ENCODE data around the gene PTGR1. TPM values are rescaled to one million over a fixed set of nuclear protein-coding genes. Genes with fewer than 3 reads are reported as not detected.
A peak's percentile ranks its signal among the peaks of the same experiment; 100 is the strongest.

Gene PTGR1
- total RNA-seq, 5 donors from 2014 or later (not counting 1 experiment from before 2014, with no cell fraction given): 0.30 to 1.9 (median 0.38) TPM; not detected in 2

- Mint-ChIP-seq H3K4me3 (peak overlapping the region; percentile 80 to 96 (median 94)), H3K27me3 (no peaks in the 10 kb centered on the region), H3K4me1 (peaks cover 44 to 49% (median 47%) of the 10 kb centered on the region in 3 donors)
Measured at GRCh38 chr9:111630964-111631213, 31.4 kb upstream of the PTGR1 start.

GRCh38 chr9:111630182-111630963 is 30.9 kb upstream of the PTGR1 start:
- DNase-seq: peak in 1 of 35 experiments; percentile 3
- Histone ChIP-seq H3K27me3 (replicated peaks in 1 of 2; ENCODE audit: control insufficient read depth in 2 of 2, extremely low read depth in 1 of 2, insufficient read depth in 2 of 2, low read length in 1 of 2) (no peaks in the 10 kb centered on the region), H3K4me3 (ENCODE audit: control insufficient read depth in 1 of 2, extremely low read depth in 1 of 2, low read length in 1 of 2) (peak overlapping the region; percentile 60 to 93), H3K36me3 (ENCODE audit: control insufficient read depth in 2 of 2, extremely low read depth in 1 of 2, insufficient read depth in 1 of 2, low read length in 1 of 2) (no peaks in the 10 kb centered on the region), H3K27ac (ENCODE audit: low read length) (peak overlapping the region; percentile 18), H3K4me1 (ENCODE audit: control insufficient read depth in 1 of 2, extremely low read depth in 1 of 2, insufficient read depth in 2 of 2, low read length in 2 of 2) (peaks cover 16 to 19% of the 10 kb centered on the region in 2 experiments), H3K9me3 (no peaks in the 10 kb centered on the region)
- H3K27me3 Mint-ChIP-seq: no peaks in the 10 kb centered on the region
- H3K4me1 Mint-ChIP-seq: peaks cover 40 to 44% (median 44%) of the 10 kb centered on the region in 3 donors
- peak; percentile 46 to 53 (median 50) for ATAC-seq (replicated peaks in 1 of 4)
- H3K4me3 Mint-ChIP-seq: peak overlapping the region; percentile 80 to 96 (median 94)
- 6% methylated on average over 9 of the region's 17 CpGs for WGBS (ENCODE audit: insufficient coverage)
- no peaks in the 10 kb centered on the region for H3K9me3 Mint-ChIP-seq
- H3K36me3 Mint-ChIP-seq: peaks cover 5% of the 10 kb centered on the region
- ChIA-PET CTCF (interaction anchor here in 1 of 2 donors (1.0 to 1.1 kb wide), 2 partner anchors 36 to 445 kb away, joined by 4 read pairs; no protein-coding TSS in a partner anchor), POLR2A (interaction anchor here in 1 of 2 donors (0.5 to 0.6 kb wide), 2 partner anchors 147 to 1115 kb away, joined by 3 to 5 read pairs; partner anchors contain the start of gene ECPAS)
- peak overlapping the region; percentile 88 to 91 for H3K27ac Mint-ChIP-seq

More at GRCh38 chr9:111630964-111631213, 31.4 kb upstream of the PTGR1 start:
- no peaks in the 10 kb centered on the region for H3K9me3 Mint-ChIP-seq
- H3K9me3 ChIP-seq: no peaks in the 10 kb centered on the region
- H3K36me3 ChIP-seq (ENCODE audit: control insufficient read depth in 2 of 2, extremely low read depth in 1 of 2, insufficient read depth in 1 of 2, low read length in 1 of 2): no peaks in the 10 kb centered on the region
- ATAC-seq (replicated peaks in 1 of 4): no peak
- no peaks in the 10 kb centered on the region for H3K27me3 ChIP-seq (replicated peaks in 1 of 2; ENCODE audit: control insufficient read depth in 2 of 2, extremely low read depth in 1 of 2, insufficient read depth in 2 of 2, low read length in 1 of 2)
- peaks cover 5% of the 10 kb centered on the region for H3K36me3 Mint-ChIP-seq
- peak overlapping the region; percentile 88 to 91 for H3K27ac Mint-ChIP-seq
- WGBS (ENCODE audit: insufficient coverage): 0% methylated on average over 12 of the region's 14 CpGs
- no peak for DNase-seq
- CTCF ChIA-PET: interaction anchor here in 1 of 2 donors (0.7 to 1.1 kb wide), 3 partner anchors 36 to 1594 kb away, joined by 3 to 4 read pairs (median 4); no protein-coding TSS in a partner anchor
- H3K4me3 ChIP-seq (ENCODE audit: control insufficient read depth in 1 of 2, extremely low read depth in 1 of 2, low read length in 1 of 2): peak overlapping the region; percentile 60 to 93
- peaks cover 16 to 19% of the 10 kb centered on the region in 2 experiments for H3K4me1 ChIP-seq (ENCODE audit: control insufficient read depth in 1 of 2, extremely low read depth in 1 of 2, insufficient read depth in 2 of 2, low read length in 2 of 2)
- H3K27ac ChIP-seq (ENCODE audit: low read length): peak overlapping the region; percentile 18
- POLR2A ChIA-PET: interaction anchor here in 1 of 2 donors (0.5 to 1.0 kb wide), 3 partner anchors 35 to 284 kb away, joined by 3 to 4 read pairs (median 3); partner anchors contain the start of gene ECPAS

- DNase-seq (no peak), ATAC-seq (replicated peaks in 1 of 4) (no peak)
- Mint-ChIP-seq H3K27ac (no peak overlapping the region), H3K9me3 (no peaks in the 10 kb centered on the region), H3K4me3 (no peak overlapping the region), H3K4me1 (peaks cover 22 to 25% (median 25%) of the 10 kb centered on the region in 3 donors), H3K36me3 (peaks cover 2% of the 10 kb centered on the region), H3K27me3 (no peaks in the 10 kb centered on the region)
- CTCF ChIA-PET: no interaction called here
- H3K36me3 ChIP-seq (ENCODE audit: control insufficient read depth in 2 of 2, extremely low read depth in 1 of 2, insufficient read depth in 1 of 2, low read length in 1 of 2): no peaks in the 10 kb centered on the region
- H3K9me3 ChIP-seq: no peaks in the 10 kb centered on the region
- H3K27me3 ChIP-seq (replicated peaks in 1 of 2; ENCODE audit: control insufficient read depth in 2 of 2, extremely low read depth in 1 of 2, insufficient read depth in 2 of 2, low read length in 1 of 2): no peaks in the 10 kb centered on the region
- H3K4me3 ChIP-seq (ENCODE audit: control insufficient read depth in 1 of 2, extremely low read depth in 1 of 2, low read length in 1 of 2): no peak overlapping the region
- POLR2A ChIA-PET: interaction anchor here in 1 of 2 donors (0.7 kb wide), 1 partner anchor 1591 kb away, joined by 3 read pairs; no protein-coding TSS in a partner anchor
- 92% methylated on average over 4 of the region's 7 CpGs for WGBS (ENCODE audit: insufficient coverage)
- peaks cover 16 to 19% of the 10 kb centered on the region in 2 experiments for H3K4me1 ChIP-seq (ENCODE audit: control insufficient read depth in 1 of 2, extremely low read depth in 1 of 2, insufficient read depth in 2 of 2, low read length in 2 of 2)
- H3K27ac ChIP-seq (ENCODE audit: low read length): no peak overlapping the region
Measured at GRCh38 chr9:111628411-111628810, 29.0 kb upstream of the PTGR1 start.

GRCh38 chr9:111627260-111627963 is 28.0 kb upstream of the PTGR1 start:
- H3K4me1 Mint-ChIP-seq: peaks cover 12 to 15% (median 15%) of the 10 kb centered on the region in 3 donors
- Histone ChIP-seq H3K4me3 (ENCODE audit: control insufficient read depth in 1 of 2, extremely low read depth in 1 of 2, low read length in 1 of 2) (no peak overlapping the region), H3K36me3 (ENCODE audit: control insufficient read depth in 2 of 2, extremely low read depth in 1 of 2, insufficient read depth in 1 of 2, low read length in 1 of 2) (no peaks in the 10 kb centered on the region), H3K27me3 (replicated peaks in 1 of 2; ENCODE audit: control insufficient read depth in 2 of 2, extremely low read depth in 1 of 2, insufficient read depth in 2 of 2, low read length in 1 of 2) (peaks cover 0 to 1% of the 10 kb centered on the region in 2 experiments), H3K9me3 (no peaks in the 10 kb centered on the region), H3K4me1 (ENCODE audit: control insufficient read depth in 1 of 2, extremely low read depth in 1 of 2, insufficient read depth in 2 of 2, low read length in 2 of 2) (peaks cover 14 to 15% of the 10 kb centered on the region in 2 experiments), H3K27ac (ENCODE audit: low read length) (no peak overlapping the region)
- ChIA-PET POLR2A (interaction anchor here in 1 of 2 donors (0.7 kb wide), 1 partner anchor 1592 kb away, joined by 3 read pairs; no protein-coding TSS in a partner anchor), CTCF (no interaction called here)
- no peaks in the 10 kb centered on the region for H3K36me3 Mint-ChIP-seq
- peaks cover 4 to 6% of the 10 kb centered on the region in 2 donors for H3K27me3 Mint-ChIP-seq
- no peak overlapping the region for H3K27ac Mint-ChIP-seq
- ATAC-seq (replicated peaks in 1 of 4) (no peak), DNase-seq (no peak)
- H3K9me3 Mint-ChIP-seq: no peaks in the 10 kb centered on the region
- no peak overlapping the region for H3K4me3 Mint-ChIP-seq
- no CpG with 5 or more reads among the region's 7 CpGs for WGBS (ENCODE audit: insufficient coverage)

- no peak overlapping the region for H3K27ac ChIP-seq (ENCODE audit: low read length)
- peaks cover 12% of the 10 kb centered on the region in 2 donors for H3K27me3 Mint-ChIP-seq
- H3K4me3 ChIP-seq (ENCODE audit: control insufficient read depth in 1 of 2, extremely low read depth in 1 of 2, low read length in 1 of 2): no peak overlapping the region
- no peaks in the 10 kb centered on the region for H3K9me3 ChIP-seq
- H3K4me1 ChIP-seq (ENCODE audit: control insufficient read depth in 1 of 2, extremely low read depth in 1 of 2, insufficient read depth in 2 of 2, low read length in 2 of 2): no peaks in the 10 kb centered on the region
- H3K36me3 Mint-ChIP-seq: no peaks in the 10 kb centered on the region
- no peaks in the 10 kb centered on the region for H3K9me3 Mint-ChIP-seq
- POLR2A ChIA-PET: no interaction called here
- no peak overlapping the region for H3K4me3 Mint-ChIP-seq
- H3K27ac Mint-ChIP-seq: no peak overlapping the region
- ATAC-seq (replicated peaks in 1 of 4) (no peak), DNase-seq (no peak)
- no peaks in the 10 kb centered on the region for H3K36me3 ChIP-seq (ENCODE audit: control insufficient read depth in 2 of 2, extremely low read depth in 1 of 2, insufficient read depth in 1 of 2, low read length in 1 of 2)
- CTCF ChIA-PET: no interaction called here
- WGBS (ENCODE audit: insufficient coverage): 83% methylated on average over 1 of the region's 3 CpGs
- peaks cover 0 to 5% of the 10 kb centered on the region in 2 experiments for H3K27me3 ChIP-seq (replicated peaks in 1 of 2; ENCODE audit: control insufficient read depth in 2 of 2, extremely low read depth in 1 of 2, insufficient read depth in 2 of 2, low read length in 1 of 2)
- H3K4me1 Mint-ChIP-seq: no peaks in the 10 kb centered on the region
Measured at GRCh38 chr9:111622626-111623025, 23.2 kb upstream of the PTGR1 start.

- POLR2A ChIA-PET: interaction anchor here in 1 of 2 donors (1.1 kb wide), 1 partner anchor 9 kb away, joined by 3 read pairs; the partner anchor contains the start of gene DNAJC25
- no peak overlapping the region for H3K27ac ChIP-seq (ENCODE audit: low read length)
- no peaks in the 10 kb centered on the region for H3K9me3 ChIP-seq
- Mint-ChIP-seq H3K27me3 (peaks cover 12% of the 10 kb centered on the region in 2 donors), H3K4me3 (no peak overlapping the region), H3K4me1 (no peaks in the 10 kb centered on the region), H3K9me3 (no peaks in the 10 kb centered on the region), H3K36me3 (no peaks in the 10 kb centered on the region), H3K27ac (no peak overlapping the region)
- CTCF ChIA-PET: interaction anchor here (0.6 to 1.2 kb wide), 7 partner anchors 17 to 758 kb away, joined by 3 to 6 read pairs (median 5); no protein-coding TSS in a partner anchor
- H3K36me3 ChIP-seq (ENCODE audit: control insufficient read depth in 2 of 2, extremely low read depth in 1 of 2, insufficient read depth in 1 of 2, low read length in 1 of 2): no peaks in the 10 kb centered on the region
- H3K4me3 ChIP-seq (ENCODE audit: control insufficient read depth in 1 of 2, extremely low read depth in 1 of 2, low read length in 1 of 2): no peak overlapping the region
- no CpG with 5 or more reads among the region's 2 CpGs for WGBS (ENCODE audit: insufficient coverage)
- ATAC-seq (replicated peaks in 1 of 4): peak in 3 of 4 experiments; percentile 69 to 77 (median 72)
- peaks cover 0 to 5% of the 10 kb centered on the region in 2 experiments for H3K27me3 ChIP-seq (replicated peaks in 1 of 2; ENCODE audit: control insufficient read depth in 2 of 2, extremely low read depth in 1 of 2, insufficient read depth in 2 of 2, low read length in 1 of 2)
- no peaks in the 10 kb centered on the region for H3K4me1 ChIP-seq (ENCODE audit: control insufficient read depth in 1 of 2, extremely low read depth in 1 of 2, insufficient read depth in 2 of 2, low read length in 2 of 2)
- peak in 11 of 35 experiments; percentile 10 to 62 (median 23) for DNase-seq
Measured at GRCh38 chr9:111621895-111622480, 22.5 kb upstream of the PTGR1 start.
